Left kidney (tissue), 2 donors: ENCODE data around the gene MSI2. TPM values are rescaled to one million over a fixed set of nuclear protein-coding genes. Genes with fewer than 3 reads are reported as not detected.
A peak's percentile ranks its signal among the peaks of the same experiment; 100 is the strongest.

Experiments
- DNase-seq: peaks from one replicate; pipeline ENCODE4 v3.0.0-alpha.2; 2013
- polyA plus RNA-seq: library from polyadenylated mRNA; unstranded; fragments of 120-200 nt; gene quantifications from one replicate; pipeline ENCODE4 v1.2.1, GENCODE V29; 2013; ENCODE audit not compliant: insufficient read length

Gene MSI2
- polyA plus RNA-seq, 1 donor, result 106 TPM

DNA sequence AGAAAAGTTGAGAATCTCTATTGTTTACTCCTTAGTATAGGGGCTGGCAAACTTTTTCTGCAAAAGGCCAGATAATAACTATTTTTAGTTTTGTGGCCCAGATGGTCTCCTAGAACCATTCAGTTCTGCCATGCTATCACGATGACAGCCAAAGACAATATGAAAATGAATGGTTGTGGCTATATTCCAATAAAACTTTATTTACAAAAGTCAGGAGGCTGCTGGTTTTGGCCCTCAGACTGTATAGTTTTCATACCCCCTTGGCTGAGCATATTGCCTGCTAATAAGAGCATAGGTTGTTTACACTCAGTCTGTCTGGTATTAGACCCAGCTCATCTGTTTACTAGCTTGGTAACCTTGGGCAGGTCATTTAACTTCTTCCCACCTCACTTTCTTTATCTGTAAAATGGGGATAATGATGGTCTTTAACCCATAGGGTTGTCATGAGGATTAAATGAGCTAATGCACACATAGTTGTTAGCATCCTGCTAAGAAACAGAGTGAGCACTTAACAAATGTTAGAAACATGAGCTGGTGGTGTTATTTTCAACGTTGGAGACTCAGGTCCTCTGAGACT is 156.3 kb downstream of the MSI2 start:
- DNase-seq, result no peak

DNA sequence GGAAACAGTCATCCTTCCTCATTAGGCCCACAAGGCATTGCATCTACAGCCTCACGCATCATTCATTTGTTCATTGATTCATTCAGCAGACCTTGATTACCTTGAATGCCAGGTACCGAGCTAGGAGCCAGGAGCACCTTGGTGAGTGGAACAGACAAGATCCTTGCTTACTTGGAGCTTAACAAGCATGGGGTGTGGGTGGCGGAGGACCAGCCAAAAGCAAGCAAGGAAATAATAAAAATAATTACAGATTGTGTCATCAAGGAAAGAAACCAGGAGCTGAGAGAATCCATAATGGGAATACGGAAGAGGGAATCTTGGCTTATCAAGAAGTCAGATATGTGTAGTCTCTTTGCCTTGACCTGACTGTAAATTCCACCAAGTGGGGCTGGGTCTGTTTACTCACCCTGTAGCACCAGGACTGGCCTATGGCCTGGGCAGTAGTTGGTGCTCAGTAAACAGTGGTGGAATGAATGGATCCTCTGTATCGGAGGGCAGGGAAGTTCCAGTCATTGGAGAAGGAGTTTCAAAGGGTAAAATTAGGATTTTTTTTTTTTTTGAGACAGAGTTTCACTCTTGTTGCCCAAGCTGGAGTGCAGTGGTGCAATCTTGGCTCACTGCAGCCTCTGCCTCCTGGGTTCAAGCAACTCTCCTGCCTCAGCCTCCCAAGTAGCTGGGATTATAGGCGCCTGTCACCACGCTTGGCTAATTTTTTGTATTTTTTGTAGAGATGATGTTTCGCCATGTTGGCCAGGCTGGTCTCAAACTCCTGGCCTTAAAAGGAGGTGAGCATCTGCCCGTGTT is 157.7 kb downstream of the MSI2 start:
- no peak for DNase-seq

DNA sequence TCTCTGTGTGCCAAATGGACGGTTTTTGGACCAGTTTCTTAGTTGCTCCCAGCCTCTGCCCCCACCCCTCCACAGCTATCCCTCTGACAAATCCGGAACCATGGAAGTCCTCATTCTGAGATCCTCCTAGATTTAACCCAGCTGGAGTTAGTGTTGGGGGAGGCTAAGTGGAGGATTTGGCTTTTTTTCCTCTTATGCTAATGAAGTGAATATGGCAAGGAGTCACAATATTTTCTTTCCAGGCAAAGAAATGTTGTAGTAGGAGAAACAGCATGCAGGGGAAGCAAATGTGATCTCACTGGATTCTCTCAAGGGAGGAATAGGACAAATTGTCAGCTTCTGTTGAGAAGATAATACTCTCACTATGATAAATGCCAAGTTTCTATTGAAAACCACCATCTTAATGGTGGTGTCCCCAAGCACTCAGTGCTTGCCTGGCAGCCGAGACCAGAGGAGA is 159.5 kb downstream of the MSI2 start:
- no peak for DNase-seq

DNA sequence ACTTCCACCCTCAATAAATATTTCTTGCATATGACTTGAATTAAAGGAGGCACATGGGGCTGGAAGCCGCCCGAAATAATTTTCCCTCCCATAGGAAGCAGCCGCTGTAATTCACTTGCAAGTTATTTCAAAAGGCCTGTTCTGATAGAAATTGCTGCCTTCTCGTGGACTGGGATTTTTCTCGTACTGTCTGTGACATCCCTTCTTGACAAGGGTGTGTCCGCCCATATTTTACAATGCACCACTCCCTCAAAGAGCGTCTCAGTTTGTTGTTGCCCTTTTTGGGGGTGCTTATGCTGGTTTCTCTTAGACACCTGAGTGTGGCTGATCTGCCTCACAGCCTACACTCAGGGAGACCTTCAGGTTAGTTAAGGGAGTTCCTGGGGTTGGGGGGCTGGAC is 160.0 kb downstream of the MSI2 start:
- no peak for DNase-seq

DNA sequence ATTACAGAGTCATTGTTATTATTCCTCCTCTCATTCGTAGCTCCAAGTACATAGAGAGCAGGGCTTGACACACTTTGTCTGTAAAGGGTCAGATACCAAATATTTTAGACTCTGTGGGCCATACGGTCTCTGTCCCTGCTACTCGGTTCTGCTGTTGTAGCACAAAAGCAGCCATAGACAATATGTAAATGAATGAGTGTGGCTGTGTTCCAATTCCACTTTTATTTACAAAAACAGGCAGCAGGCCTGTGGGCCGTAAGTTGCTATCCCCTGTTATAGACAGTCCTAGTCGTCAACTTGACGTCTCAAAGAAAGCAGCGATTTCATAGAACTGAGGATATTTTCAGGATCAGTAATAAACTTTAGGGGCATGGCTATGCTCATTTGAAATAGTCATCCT is 161.6 kb downstream of the MSI2 start:
- DNase-seq, result no peak

DNA sequence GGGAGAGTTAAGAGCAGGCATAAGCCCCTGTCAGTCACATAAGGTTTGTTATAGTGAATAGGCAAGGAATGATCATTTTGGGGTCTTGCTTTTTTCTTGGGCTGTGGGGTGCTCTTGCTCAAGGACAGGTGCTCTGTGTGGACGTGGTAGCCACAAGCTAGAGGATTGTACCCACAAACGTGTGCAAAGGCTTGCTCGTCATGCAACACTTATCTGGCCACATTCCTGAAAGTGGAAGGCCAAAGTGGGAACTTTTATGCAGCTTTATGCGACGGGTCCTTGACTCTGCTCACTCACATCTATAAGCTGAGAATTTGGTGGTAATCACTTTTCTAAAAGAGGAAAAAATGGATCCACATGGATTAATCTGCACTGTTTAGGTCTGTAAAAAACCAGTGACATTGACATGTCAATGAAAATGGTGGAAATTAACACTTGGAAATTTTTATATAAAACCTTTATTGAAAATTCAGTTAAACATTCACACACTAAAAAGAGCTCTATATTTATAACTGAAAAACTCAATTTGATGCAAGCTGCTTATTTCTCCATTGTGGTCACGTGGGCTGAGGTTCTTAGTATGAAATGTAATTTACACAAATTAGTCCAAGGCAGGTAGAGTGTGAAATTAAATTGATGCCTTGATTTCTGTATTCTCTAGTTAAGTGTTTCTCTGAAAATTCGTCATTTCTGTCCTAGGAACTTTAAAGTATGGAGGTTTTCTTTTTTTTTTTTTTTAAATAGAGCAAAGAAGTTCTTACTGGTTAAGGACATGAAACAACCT is 162.3 kb downstream of the MSI2 start:
- no peak for DNase-seq

DNA sequence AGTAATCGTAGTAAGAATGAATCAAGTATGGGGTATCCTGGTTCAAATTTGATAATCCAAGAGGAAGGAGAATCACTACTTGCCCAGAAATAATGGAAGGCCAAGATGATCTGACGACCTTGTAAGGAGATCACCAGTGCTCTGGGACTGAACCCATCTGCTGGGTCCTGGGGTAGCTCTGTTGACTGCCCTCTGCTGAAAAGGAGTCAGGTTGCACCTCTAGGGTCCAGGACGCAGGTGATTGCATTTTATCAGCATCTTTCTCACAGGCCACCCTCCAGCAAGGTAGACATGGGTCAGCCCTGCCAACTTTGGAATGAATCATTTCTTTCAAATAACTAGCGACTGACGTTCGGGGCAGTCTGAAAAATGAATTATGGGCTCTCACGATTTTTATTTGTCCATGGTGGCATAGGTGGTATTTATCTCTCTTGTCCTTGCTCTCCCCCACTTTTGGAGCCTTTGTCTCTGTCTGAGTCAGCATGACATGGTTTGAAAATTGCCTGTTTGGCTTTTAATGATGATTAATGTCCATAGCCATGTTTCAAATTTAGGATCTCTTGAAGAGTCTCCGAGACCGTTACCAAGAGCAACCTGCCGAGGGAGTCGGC is 163.7 kb downstream of the MSI2 start:
- no peak for DNase-seq

DNA sequence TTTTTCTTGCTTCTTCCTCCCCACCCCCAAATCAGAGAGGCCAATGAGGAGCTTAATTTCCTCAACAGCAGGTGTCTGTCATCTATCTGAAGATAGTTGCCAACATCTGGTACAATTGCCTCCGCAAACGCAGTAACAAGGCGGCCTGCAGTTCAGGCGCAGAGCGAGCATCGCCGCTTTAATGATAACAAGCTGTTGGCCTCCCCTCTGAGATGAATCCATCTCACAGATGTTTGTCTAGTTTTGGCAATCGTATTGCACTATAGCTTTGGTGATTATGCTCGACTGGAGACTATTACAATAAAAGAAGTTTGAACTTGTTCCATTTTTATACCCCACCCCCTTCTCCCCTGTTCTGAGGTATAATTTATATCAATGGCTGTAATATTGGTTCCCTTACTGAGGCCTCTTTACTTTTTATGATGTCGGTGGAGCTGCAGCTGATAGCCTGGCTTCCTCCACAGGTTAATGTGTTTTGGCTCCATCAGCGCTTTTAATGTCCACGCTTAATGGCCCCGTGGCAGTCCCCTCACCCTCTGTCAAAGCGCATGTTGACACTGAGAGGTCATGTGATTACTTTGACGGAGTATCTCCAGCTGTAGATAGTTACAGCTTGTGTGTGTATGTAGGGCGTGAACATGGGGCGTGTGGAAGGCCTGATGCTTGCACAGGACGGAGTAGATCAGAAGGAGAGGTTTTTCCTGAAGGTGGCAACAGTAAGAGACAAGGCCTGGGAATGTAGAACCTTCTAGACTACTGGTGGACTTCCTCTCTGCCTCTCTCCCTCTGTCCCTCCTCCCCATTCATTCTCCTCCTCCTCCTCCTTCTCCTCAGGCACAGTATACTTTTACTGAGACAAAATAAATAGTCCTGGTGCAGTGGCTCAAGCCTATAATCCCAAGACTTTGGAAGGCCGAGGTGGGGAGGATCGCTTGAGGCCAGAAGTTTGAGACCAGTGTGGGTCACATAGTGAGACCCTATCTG is 164.7 kb downstream of the MSI2 start:
- peak; percentile 79 for DNase-seq

DNA sequence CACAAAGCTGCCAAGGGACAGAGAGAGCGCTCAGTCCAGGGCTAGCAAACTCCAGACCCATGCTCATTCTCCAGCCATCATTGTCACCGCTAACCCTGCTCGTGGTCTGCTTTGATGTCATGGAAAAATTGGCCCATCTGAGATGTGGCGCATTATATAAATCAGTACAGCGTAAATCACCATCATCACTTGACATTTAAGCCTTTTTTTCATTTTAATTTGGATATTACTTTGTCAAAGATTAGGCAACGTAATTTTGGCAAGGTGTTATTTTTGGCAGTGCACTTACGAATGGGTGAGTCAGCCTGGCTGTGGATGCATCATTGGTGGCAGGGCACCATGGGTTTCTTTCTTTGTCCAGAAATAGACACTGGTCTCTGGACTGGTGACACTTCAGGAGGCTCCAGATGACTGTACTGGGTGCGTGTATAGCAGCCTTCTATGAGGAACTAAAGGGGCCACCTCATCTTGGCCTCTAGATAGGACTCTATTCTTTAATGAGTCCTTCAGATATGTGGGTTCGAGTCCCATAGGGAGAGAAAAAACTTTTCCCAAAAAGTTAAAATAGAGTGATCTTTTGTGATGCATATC is 166.3 kb downstream of the MSI2 start:
- DNase-seq, result no peak

DNA sequence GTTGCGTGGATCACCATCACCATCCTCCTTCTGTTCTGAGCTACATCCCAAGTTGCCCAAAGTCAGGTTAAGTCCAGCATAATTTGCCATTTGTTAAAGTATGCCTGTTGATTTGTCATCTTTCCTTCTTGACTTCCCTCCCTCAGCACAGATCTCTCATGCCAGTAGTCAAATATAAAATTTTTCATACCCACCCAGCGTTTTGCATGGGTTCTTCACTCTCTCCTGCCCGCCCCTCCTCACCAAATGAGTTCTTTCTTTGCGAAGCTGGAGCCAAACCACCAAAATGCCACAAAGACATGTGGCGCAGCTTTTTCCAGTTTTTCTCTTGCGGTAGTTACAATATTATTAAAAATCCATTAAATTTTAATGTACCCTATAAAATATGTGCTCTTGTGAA is 167.2 kb downstream of the MSI2 start:
- no peak for DNase-seq

DNA sequence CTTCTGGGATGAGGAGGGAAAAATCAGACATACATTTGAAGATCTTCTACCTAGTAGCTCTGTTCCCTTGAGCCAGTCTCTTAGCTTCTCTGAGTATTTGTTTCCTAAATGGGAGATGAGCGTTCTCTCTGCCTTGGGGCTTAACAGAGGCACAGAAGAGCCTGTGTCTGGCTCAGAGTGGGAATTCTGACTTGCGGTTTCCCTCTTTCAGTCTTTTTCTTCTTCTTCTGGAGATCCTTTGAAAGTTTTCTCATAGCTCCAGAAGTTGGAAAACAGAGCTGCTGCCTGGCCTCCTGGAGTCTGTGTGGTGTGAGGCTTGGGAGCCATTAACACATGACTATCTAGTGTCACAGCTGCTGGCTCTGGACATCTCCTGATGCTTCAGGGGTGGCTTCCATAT is 167.9 kb downstream of the MSI2 start:
- no peak for DNase-seq

DNA sequence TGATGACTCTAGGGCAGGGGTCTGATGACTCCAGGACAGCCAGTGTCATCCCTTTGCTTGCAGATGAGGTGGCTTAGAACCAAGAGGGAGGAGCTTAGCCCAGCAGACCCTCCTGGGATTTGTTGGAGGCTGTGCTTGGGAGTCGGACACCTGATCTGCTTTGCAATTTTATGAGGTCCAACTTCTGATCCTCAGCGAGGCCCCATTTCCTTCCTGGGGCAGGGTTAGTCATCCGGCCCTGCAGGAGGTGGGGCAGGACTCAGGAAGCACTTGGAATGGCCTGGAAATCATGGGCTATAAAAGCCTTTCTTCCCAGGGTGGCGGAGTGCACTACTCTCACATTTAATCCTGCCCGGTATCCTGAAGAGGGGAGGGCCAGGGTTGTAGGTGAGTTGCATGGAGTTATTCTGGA is 168.5 kb downstream of the MSI2 start:
- no peak for DNase-seq

DNA sequence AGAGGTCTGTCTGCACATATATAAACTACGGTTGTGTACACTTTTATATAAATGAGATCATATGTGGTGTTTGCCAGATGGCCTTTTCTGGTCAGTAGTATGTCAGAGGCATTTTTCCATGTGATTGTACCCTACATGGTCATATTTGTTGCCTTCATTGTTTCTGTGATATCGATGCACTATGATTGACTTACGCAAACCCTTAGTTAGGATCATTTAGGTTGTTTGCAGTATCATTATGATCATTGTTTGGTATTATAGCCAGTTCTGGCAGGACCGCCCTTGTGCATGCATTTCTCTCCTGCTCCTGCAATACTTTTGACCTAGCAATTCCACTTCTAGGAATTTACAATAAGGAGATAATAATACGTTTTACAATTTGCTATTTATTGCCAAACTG is 169.1 kb downstream of the MSI2 start:
- no peak for DNase-seq

DNA sequence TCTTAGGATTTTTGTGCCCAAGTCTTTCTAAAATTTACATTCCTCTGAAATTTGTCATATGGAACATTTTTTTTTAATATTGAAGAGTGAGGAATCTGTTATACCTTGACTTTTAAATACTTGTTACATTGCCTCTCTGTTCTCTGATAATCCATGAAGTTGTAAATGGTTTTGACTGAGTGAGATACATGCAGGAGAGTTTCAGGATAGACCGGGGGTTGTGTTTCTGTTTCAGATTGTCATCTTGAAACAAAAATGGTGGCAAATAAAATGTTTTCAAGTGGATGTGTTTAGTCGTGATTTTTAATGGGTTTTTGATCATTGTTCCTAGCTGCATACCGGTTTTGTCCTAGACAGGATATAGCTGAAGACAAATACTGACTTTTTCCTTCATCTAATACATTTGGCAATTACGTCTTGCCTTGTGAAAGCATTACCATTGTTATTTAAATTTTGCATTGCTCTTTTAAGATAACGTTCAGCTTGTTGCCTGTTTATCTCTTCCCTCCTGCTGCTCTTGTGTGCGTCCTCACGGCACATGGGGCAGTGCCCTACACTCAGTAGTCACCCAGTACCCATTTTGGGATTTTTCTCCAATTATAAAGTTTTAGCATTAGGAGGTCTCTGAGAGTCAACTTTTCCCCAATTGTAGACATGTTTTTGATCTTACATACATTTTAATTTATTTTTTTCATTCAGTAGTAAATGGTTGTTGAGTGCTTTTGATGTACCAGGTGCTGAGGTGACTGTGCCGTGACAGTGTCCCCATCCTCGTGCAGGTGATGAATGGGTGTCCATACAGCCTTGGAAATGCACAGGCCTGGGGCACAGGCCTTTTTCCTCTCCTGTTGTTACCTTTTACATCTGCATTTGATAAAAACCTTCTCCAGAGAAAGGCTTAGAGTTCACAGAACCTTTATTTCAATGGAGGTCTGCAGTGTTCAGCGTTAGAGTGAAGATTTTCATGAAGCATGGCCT is 169.9 kb downstream of the MSI2 start:
- no peak for DNase-seq

DNA sequence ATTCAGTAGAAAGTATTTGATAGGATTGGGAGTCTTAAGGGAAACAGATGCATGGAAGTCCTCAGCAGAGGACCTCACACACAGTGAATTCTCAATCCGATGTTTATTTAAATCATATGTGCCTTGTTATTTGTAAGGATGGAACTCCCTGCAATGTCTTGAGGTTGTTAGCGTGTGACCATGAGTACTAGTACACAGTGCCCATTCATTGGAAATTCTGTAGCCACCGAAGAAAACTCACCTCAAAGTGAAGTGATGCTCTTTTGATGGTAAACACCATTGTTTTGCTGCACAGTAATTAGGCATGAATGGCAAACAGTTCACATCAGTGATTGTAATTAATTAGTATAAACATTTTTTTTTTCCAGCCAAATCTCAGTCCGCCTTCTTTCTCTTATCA is 173.6 kb downstream of the MSI2 start:
- DNase-seq, result no peak

DNA sequence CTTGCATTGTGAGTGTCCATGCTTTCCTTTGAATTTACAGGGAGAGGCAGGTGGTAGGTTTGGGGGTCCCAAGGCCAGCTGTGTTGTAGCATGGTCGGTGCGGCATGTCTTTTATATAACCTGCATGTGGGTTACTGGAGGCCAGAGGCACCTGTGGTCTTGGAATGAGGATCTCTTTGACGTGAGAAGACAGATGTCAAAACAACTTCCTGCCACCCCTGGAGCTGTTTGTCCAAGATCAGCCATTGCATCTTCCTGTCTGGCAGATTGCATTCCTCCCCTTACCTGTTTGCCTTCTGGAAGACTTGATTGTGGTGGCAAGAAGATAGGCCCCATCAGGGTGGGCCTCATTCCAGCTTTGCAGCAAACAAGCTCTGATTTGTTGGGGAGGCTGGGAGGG is 175.1 kb downstream of the MSI2 start:
- no peak for DNase-seq

DNA sequence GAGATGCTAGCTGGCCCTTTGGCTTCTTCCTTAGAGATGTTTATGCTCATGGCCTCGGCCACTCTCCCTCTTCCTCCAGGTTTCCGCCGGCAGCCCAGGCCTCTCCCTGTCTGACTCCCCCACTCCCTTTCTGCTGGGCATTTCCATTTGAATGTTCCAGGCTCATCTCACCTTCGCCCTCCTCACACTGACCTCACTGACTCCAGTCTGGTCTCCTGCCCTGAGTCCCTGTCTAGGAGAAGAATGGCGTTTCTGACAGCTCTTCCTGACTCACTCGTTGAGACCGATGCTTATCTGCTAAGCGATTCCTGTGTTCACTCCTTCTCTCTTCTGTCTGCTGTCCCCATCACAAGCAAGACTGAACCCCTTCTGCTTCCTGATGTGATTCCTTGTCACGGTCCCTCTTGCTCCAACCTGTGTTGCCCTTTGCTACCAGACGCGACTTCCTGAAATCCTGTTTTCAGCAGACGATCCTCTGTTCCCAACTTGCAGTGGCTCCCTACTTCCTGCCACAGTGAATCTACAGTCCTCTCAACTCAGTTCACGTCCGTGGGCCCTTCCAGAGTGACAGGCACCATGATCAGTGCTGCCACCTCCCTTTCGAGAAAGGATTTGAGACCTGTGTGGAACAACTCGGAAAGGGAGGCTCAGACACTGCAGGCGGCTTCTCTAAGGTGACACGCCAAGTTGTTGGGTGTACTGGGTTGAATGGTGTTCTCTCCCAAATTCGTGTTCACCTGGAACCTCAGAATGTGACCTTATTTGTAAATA is 176.4 kb downstream of the MSI2 start:
- no peak for DNase-seq

DNA sequence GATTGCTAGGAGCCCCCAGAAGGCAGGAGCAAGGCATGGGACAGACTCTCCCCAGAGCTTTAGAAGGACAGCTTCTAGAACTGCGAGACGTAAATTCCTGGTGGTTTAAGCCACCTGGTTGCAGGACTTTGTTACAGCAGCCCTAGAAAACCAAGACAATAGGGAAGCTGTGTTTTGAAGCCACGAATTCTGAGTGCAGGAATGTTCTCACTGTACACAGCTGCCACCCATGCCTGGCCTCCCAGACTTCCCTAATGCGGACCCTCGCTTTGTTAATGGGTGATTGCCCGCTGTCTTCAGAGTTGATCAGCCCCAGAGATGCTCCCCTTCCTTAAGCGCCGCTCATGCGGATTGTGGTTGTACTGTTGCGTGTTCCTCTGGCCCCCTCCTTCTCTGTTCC is 177.1 kb downstream of the MSI2 start:
- DNase-seq, result no peak

DNA sequence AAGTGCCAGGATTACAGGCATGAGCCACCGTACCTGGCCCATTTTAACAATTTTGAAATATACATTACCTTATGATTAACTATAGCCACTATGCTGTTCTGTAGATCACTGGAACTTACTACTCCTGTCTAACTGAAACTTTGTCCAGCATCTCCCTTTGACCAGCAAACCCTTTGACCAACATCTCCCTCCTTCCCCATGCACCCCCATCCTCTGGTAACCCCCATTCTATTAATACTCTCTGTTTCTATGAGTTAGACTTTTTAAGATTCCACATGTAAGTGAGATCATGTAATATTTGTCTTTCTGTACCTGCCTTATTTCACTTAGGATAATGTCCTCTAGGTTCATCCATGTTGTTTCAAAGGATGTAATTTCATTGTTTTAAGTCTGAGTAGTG is 178.0 kb downstream of the MSI2 start:
- no peak for DNase-seq
